IgD-negative memory B cell (primary cell): Measurements from ENCODE around the gene PSMG3. TPM values are rescaled to one million over a fixed set of nuclear protein-coding genes. Genes with fewer than 3 reads are reported as not detected.

ENCODE experiments used
- H3K27ac Mint-ChIP-seq, 3 donors: one replicate each; pipeline ENCODE4 v1.8.0; 2020 to 2022; ENCODE audit warnings: mild to moderate bottlenecking in 3 of 3, mixed read lengths in 3 of 3, moderate library complexity in 1 of 3
- H3K27me3 Mint-ChIP-seq: one replicate; pipeline ENCODE4 v1.8.0; 2021; ENCODE audit warnings: mixed read lengths
- H3K36me3 Mint-ChIP-seq: one replicate; pipeline ENCODE4 v1.8.0; 2020; ENCODE audit warnings: mild to moderate bottlenecking, mixed read lengths
- H3K4me1 Mint-ChIP-seq, 3 donors: one replicate each; pipeline ENCODE4 v1.8.0; 2020 to 2022; ENCODE audit warnings: mixed read lengths in 3 of 3, mild to moderate bottlenecking in 1 of 3
- H3K4me3 Mint-ChIP-seq, 4 donors: one replicate each; pipeline ENCODE4 v1.8.0; 2020 to 2022; ENCODE audit warnings: mild to moderate bottlenecking in 4 of 4, mixed read lengths in 4 of 4, moderate library complexity in 3 of 4
- H3K9me3 Mint-ChIP-seq, 3 donors: one replicate each; pipeline ENCODE4 v1.8.0; 2020 to 2021; ENCODE audit warnings: mixed read lengths in 3 of 3, mild to moderate bottlenecking in 1 of 3
- polyA plus RNA-seq: library from polyadenylated mRNA; unstranded; fragments of 300-500 nt; fragmentation: Illumina TruSeq; gene quantifications from one replicate; pipeline ENCODE4 v1.2.3, GENCODE V29; 2021

PSMG3 gene
- polyA plus RNA-seq, 1 donor from 2014 or later = 42.5 TPM

DNA sequence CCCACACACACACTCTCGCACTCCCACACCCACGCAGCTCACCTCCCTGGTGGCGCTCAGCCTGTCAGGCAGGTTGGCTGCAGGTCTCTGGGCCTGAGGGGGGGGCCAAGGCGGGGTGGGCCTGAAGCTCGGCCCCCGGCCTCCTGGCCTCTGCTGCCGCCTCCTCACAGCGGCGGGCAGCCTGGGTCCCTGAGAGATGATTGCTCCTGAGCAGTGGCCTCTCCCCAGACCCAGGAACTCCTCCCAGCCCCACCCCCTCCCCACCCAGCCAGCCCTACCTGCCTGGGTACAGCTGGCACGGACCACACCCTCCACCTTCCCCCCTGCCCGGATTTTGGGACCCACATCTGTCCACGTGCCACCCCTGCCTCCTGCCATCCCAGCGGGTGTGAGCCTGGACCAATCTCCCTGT, 9.2 kb downstream of the PSMG3 start:
- peaks cover 5% of the 10 kb centered on the region for H3K27me3 Mint-ChIP-seq
- H3K36me3 Mint-ChIP-seq = no peaks in the 10 kb centered on the region
- no peak overlapping the region for H3K4me3 Mint-ChIP-seq
- H3K9me3 Mint-ChIP-seq = no peaks in the 10 kb centered on the region
- H3K27ac Mint-ChIP-seq = no peak overlapping the region
- peaks cover 0 to 2% (median 0%) of the 10 kb centered on the region in 3 donors for H3K4me1 Mint-ChIP-seq

DNA sequence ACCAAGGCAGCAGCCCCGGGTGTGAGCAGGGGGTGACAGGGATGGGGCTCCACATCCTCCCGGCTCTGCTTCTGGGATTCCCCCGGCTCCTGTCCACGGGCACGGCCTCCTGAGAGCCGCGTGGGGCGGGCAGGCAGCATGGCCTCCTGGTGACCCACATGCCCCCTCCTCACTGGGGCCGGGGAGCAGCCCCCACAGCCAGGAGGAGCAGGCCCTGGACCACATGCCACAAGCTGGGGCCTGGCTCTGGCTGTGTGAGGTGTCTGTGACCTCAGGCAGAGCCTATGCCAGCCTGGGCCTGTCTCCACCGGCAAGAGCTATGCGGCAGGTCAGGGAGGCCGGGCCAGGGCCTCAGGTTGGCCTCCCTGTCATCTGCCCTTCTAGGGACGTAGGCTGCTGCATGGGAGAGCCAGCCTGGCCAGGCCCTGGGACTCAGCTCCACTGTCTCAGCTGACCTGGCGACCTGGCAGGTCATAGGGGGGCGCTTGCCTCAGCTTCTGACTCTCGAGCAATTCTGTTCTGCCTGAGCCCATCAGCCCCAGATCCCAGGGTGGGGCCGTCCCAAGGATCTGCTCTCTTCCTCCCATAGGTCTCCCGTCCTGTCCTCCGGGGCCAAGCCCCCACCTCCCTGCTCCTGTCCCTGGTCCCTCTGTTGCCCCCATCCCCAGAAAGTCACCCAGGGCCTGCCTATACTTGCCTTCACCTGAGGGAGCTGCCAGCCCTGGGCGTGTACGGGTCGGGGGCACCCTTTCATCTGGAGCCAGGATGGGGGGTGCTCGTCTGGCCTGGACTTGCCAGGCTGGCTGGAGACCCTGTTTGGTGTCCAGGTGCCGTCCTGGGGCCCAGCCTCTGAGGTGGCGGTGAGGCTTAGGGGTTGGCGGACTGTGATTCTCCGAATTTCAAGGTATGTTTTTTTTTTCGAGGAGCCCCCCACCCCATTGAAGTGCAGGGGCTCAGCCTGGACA, 9.9 kb downstream of the PSMG3 start:
- Mint-ChIP-seq H3K27me3 (peaks cover 5% of the 10 kb centered on the region), H3K36me3 (no peaks in the 10 kb centered on the region), H3K4me1 (peaks cover 0 to 2% (median 0%) of the 10 kb centered on the region in 3 donors), H3K9me3 (no peaks in the 10 kb centered on the region), H3K27ac (no peak overlapping the region), H3K4me3 (no peak overlapping the region)

DNA sequence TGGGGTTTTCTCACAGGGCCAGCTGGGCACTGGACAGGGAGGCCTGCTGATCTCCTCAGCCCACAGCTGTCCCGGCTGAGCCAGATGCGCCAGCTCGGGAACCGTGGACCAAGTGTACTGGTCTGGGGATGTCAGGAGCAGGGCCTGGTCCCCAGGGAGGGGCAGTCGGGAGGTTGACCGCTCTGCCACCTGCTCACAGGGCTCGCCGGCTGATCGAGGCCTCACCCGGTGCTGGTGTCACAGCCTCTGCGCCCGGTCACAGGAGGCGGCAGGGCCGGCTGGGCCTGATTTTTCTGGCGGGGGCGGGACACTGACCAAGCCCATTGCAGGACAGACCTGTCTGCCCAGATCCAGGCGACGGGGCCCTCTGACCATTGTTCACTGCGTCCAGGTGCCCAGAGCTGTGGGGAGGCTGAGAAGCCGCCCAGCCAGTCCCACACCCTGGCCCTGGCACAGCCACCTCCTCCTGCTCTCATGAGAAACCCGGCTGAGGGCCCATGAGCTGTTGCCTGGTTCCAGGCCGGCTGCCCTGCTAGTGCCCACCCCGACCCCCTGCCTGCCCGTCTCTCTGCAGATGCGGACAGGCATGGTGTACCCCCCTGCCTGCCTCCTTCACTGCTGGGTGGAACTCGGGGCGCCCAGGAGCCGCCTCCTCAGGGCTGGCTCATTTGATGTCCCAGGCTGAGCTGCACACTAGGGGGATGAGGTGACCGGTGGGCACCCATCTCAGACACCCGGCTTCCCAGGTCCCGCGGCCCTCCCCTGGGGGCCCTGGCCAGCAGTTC, 10.8 kb downstream of the PSMG3 start:
- H3K27ac Mint-ChIP-seq = no peak overlapping the region
- H3K4me1 Mint-ChIP-seq = peaks cover 0 to 2% (median 0%) of the 10 kb centered on the region in 3 donors

DNA sequence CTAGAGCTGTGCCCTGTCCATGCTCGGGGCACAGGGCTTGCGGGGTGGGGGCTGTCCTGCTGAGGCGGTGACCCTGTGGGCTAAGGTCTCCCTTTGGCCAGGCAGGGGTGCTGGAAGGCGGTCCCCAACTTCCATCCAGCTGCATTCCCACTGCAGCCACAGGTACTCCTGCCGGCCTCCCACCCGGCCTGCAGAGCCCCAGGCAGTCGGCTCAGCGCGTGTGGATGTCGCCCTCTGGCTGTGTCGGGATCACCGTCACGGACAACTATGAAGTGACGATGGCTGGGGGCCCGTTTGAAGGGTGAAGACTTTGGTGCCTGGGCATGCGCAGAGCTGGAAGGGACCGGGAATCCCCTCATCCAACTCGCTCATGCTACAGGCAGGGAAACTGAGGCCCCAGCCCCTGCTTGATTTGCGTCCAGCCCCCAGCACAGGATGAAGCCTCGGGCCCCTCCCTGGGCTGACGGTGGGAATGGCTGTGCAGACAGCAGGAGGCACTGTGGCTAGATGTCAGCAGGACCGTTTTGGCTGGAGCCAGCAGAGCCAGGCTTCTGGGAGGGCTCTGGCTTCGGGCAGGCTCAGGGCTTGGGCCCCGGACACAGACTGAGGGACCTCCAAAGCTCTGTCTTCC, 11.5 kb downstream of the PSMG3 start:
- peaks cover 5% of the 10 kb centered on the region for H3K27me3 Mint-ChIP-seq
- no peak overlapping the region for H3K27ac Mint-ChIP-seq
- H3K9me3 Mint-ChIP-seq = no peaks in the 10 kb centered on the region
- peaks cover 0 to 2% (median 0%) of the 10 kb centered on the region in 3 donors for H3K4me1 Mint-ChIP-seq
- no peak overlapping the region for H3K4me3 Mint-ChIP-seq
- H3K36me3 Mint-ChIP-seq = no peaks in the 10 kb centered on the region

More for the DNA sequence above, 10.8 kb downstream of the PSMG3 start:
- Mint-ChIP-seq H3K27me3 (peaks cover 5% of the 10 kb centered on the region), H3K9me3 (no peaks in the 10 kb centered on the region), H3K4me3 (peak overlapping the region in 1 of 4 donors; percentile 55), H3K36me3 (no peaks in the 10 kb centered on the region)

DNA sequence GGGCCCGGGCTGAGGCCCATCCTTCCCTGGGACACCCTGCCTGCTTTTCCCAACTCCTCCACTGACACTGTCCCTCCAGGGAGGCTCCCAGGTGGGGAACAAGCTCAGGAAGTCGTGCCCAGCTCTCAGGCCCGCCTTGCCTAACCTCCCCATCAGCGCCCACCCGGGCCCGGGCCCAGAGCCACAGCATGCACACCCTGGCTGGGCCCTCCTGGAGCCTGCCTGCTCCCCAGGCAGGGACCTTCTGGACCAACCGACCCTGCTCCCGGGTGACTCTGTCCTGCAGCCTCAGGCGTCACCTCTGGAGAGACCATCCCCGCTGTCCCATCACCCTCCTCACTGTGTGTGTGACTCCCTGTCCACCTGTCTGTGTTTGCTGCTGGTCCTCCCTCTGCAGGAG, 12.1 kb downstream of the PSMG3 start:
- H3K27me3 Mint-ChIP-seq = peaks cover 5% of the 10 kb centered on the region
- H3K4me1 Mint-ChIP-seq = peaks cover 0 to 2% (median 0%) of the 10 kb centered on the region in 3 donors
- no peak overlapping the region for H3K27ac Mint-ChIP-seq
- no peak overlapping the region for H3K4me3 Mint-ChIP-seq
- no peaks in the 10 kb centered on the region for H3K9me3 Mint-ChIP-seq
- no peaks in the 10 kb centered on the region for H3K36me3 Mint-ChIP-seq

DNA sequence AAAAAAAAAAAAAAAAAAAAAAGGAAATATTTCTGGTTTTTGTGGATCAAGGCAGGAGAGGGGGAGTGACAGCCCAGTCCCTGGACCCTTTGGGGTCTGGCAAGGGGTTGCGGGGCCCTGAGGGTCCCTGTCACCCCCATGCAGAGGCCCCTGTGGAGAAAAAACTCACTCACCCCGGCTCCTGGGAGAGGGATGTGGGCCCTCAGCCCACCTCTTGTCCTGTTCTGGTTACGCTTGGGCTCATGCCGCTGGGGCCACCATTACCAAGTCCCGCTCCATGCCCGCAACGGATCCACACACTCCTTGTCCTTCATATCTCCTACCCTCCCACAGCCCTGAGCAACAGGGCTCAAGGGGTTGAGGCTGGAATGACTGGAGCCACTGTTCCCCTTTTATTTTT, 12.8 kb downstream of the PSMG3 start:
- H3K4me1 Mint-ChIP-seq = peaks cover 0 to 2% (median 0%) of the 10 kb centered on the region in 3 donors
- no peak overlapping the region for H3K4me3 Mint-ChIP-seq
- H3K9me3 Mint-ChIP-seq = no peaks in the 10 kb centered on the region

DNA sequence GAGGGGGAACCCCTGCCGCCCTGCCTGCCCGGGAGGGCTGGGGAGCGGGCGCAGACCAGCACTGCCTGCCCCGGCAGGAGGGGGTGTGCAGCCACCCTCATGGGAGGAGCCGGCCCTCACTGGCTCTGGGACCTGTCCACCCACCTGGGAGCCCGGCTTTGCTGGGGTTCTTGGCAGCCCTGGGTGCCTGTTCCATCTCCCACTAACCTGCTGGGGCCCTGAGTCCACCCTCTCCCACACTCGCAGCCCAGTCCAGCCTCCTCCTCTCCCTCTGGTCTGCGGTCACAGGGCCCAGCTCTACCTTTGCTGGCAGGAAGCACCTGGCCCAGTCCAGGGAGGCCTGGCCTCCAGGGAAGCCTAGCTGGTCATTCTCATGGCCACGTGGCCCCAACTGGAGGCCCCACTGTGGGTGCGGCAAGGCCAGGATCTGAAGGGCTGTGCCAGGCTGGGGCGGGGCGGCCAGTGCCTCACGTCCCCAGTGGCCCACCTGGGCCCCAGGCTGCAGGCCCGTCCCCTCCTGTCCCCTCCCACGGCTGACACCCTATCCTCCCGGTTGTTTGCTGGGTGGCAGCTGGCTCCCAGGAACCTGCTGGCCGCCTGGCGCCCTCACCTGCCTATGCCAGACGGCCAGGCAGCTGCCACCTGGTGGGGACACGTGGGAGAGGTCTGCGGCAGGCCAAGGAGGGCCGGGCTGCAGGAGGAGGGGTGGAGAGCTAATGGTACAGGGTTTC, 13.9 kb downstream of the PSMG3 start, which contains the start of gene TMEM184A:
TMEM184A (minus strand) TSS at position 393 of the 731 bp plus-strand sequence. CDS start 721 bp downstream, outside the sequence.
- Mint-ChIP-seq H3K9me3 (no peaks in the 10 kb centered on the region), H3K36me3 (no peaks in the 10 kb centered on the region), H3K4me3 (no peak within 1 kb of the TSS), H3K4me1 (peaks cover 0 to 2% (median 0%) of the 10 kb centered on the region in 3 donors), H3K27ac (peak within 1 kb of the TSS in 1 of 3 donors; percentile 47), H3K27me3 (peaks cover 2% of the 10 kb centered on the region)

More for the DNA sequence above, 12.8 kb downstream of the PSMG3 start:
- H3K27ac Mint-ChIP-seq = no peak overlapping the region
- H3K36me3 Mint-ChIP-seq = no peaks in the 10 kb centered on the region
- H3K27me3 Mint-ChIP-seq = peaks cover 4% of the 10 kb centered on the region

DNA sequence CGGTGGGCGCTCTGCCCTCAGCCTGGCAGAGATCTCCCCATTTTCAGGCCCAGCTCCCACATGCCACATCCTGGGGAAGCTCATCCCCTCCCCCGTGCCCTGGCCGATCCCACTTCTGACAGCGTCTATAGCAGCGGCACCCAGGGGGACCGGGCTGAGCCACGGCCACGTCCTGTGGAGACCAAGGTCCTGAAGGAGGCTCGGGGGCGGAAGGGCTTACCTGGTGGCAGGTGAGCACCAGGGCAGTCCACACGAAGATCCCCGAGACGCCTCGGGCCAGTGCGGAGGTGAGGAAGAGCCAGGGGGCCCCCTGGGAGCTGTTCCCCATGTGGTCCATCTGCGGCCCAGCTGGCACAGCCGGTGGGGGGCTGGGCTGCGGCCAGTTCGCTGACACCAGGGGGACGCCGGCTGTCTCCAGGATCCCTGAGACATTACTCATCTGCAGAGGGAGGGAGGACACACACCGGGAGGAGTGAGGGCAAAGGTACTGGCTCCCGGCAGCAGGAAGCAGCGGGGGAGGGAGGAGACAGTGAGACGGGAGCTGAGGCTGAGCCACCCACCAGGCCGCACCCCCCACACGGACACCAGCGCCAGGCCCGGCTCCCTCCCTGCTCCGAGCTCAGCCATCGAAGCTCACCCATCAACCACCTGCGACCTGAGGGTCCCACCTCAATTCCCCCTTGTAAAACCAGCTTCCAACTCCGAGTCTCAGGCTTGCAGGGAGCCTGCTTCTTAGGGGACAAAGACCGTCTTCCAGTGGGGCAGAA, 14.6 kb downstream of the PSMG3 start:
- H3K9me3 Mint-ChIP-seq = no peaks in the 10 kb centered on the region
- H3K27ac Mint-ChIP-seq = no peak overlapping the region
- peaks cover 4% of the 10 kb centered on the region for H3K27me3 Mint-ChIP-seq
- no peaks in the 10 kb centered on the region for H3K36me3 Mint-ChIP-seq
- peaks cover 0 to 2% (median 0%) of the 10 kb centered on the region in 3 donors for H3K4me1 Mint-ChIP-seq
- H3K4me3 Mint-ChIP-seq = no peak overlapping the region

DNA sequence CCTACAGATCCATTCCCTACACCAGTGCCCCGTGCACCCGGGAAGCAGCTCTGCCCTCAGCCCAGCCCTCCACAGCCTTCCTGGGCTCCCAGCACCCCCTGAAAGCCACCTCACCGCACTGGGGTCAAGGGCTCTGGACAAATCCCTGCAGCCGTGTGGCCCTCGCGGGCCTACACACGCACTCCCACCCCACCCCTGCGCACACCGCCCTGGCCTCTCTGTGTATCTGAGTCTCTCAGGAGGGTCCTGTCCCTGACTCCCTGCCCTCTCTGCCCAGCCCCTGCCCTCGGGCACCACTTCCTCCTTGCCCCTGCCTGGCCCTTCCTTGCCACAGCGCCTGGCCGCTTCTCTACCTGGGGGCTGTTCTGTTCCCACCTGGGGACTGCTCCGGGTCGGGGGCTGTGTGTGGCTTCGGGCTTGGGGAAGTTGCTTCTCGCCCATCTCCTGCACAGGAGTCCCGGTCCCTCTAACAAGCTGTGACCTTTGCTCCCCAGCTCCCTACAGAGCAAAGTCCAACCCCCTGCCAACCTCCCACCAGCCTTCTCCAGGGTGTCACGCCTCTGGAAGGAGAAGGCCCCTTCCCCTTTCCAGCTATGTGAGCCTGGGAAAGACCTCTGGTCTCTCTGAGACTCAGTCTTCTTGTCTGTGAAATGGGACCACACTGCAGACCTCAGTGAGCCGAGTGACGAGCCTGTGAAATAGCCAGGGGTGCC, 15.3 kb downstream of the PSMG3 start:
- H3K27me3 Mint-ChIP-seq = peaks cover 4% of the 10 kb centered on the region
- H3K4me3 Mint-ChIP-seq = no peak overlapping the region
- no peaks in the 10 kb centered on the region for H3K9me3 Mint-ChIP-seq
- H3K27ac Mint-ChIP-seq = no peak overlapping the region
- H3K4me1 Mint-ChIP-seq = peaks cover 0 to 2% (median 0%) of the 10 kb centered on the region in 3 donors
- no peaks in the 10 kb centered on the region for H3K36me3 Mint-ChIP-seq

DNA sequence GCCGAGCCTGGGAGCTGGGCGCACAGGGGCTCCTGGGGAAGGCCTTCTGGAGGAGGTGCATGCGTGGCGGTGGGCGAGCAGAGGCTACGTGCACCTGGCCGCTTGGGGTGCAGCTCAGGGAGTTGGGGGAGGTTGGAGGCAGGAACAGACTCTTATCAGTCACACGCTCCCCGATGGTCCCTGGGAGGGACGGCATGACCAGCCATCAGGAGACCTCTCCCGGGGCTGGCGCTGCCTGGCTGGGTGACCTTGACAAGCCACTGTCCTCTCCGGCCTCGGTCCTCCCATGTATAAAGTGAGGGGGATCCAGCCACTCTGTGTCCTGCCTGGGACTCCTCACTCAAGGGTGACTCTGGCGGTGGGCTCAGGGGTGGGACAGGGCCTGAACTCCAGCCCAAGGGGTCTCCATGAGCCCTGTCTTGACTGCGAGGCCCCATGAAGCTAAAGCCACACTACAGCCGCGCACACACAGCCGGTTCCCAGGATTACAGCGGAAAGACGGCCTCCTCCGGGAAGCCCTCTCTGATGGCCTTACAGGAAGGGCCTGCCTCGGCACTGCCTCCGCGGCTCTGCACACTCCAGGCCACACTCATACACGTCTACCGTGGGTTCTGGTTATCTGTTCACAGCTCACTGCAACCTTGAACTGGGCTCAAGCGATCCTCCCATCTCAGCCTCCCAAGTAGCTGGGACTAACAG, 16.2 kb downstream of the PSMG3 start:
- Mint-ChIP-seq H3K4me3 (no peak overlapping the region), H3K36me3 (no peaks in the 10 kb centered on the region), H3K27me3 (peaks cover 4% of the 10 kb centered on the region), H3K27ac (no peak overlapping the region), H3K9me3 (no peaks in the 10 kb centered on the region), H3K4me1 (peaks cover 0 to 2% (median 1%) of the 10 kb centered on the region in 3 donors)

DNA sequence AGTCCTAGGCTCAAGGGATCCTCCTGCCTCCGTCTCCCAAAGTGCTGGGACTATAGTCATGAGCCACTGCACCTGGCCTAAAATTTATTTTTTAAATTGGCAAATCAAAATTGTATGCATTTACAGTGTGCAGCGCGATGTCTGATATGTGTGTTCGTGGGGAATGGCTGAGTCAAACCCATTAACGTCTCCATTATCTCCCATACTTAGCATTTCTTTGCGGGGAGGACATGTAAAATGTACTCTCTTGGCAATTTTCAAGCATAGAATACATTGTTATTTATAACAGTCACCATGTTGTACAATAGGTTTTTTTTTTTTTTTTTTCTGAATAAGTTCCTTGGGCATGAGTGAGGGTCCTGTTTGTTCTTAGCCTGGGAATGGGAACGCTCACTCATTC, 17.6 kb downstream of the PSMG3 start:
- H3K36me3 Mint-ChIP-seq = no peaks in the 10 kb centered on the region
- peaks cover 4% of the 10 kb centered on the region for H3K27me3 Mint-ChIP-seq
- no peaks in the 10 kb centered on the region for H3K9me3 Mint-ChIP-seq
- peaks cover 0 to 5% (median 2%) of the 10 kb centered on the region in 3 donors for H3K4me1 Mint-ChIP-seq
- H3K4me3 Mint-ChIP-seq = no peak overlapping the region
- no peak overlapping the region for H3K27ac Mint-ChIP-seq

DNA sequence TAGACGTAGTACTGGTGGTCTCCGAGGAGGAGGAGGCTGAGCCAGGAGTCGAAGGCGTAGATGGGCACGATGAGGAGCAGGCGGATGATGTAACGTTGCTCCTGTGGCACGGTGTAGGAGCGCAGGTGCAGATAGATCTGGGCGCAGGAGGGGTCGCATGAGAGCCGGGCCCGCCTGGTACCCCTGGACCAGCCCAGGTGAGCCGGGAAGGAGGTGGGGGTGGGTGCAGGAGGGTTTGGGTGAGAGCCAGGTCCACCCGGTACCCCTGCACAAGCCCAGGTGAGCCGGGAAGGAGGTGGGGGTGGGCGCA, 19.0 kb downstream of the PSMG3 start:
- peaks cover 2% of the 10 kb centered on the region for H3K27me3 Mint-ChIP-seq
- H3K4me1 Mint-ChIP-seq = peaks cover 0 to 5% (median 0%) of the 10 kb centered on the region in 3 donors

More for the DNA sequence above, 19.0 kb downstream of the PSMG3 start:
- Mint-ChIP-seq H3K9me3 (no peaks in the 10 kb centered on the region), H3K4me3 (no peak overlapping the region), H3K36me3 (no peaks in the 10 kb centered on the region), H3K27ac (no peak overlapping the region)
